ENCODE data around the gene RTKN2. TPM values are rescaled to one million over a fixed set of nuclear protein-coding genes. Genes with fewer than 3 reads are reported as not detected.

The RTKN2 gene
- total RNA-seq, 1 experiment from 2014 or later: 14.4 TPM

- no peak overlapping the region for H4K91ac ChIP-seq (ENCODE audit: insufficient read length, low read depth, low read length)
- Mint-ChIP-seq H3K9me3 (no peaks in the 10 kb centered on the region), H3K4me1 (peaks cover 6% of the 10 kb centered on the region in 2 experiments; a peak in 3 of 4 replicates), H3K27ac (no peak overlapping the region), H3K36me3 (ENCODE audit: insufficient read depth in 1 of 3, low read depth in 3 of 3) (peaks cover 0 to 10% (median 4%) of the 10 kb centered on the region in 3 experiments; a peak in 3 of 7 replicates), H3K4me3 (no peak overlapping the region), H3K27me3 (ENCODE audit: low read depth) (no peaks in the 10 kb centered on the region)
- no peaks in the 10 kb centered on the region for H3K27me3 ChIP-seq (ENCODE audit: insufficient read depth, low read length)
- no peaks in the 10 kb centered on the region for H3K23me2 ChIP-seq (ENCODE audit: insufficient read length, low read depth, low read length, poor library complexity, severe bottlenecking)
- no peak overlapping the region for H2BK15ac ChIP-seq (ENCODE audit: low read depth, low read length)
- no peak overlapping the region for H3K4ac ChIP-seq (ENCODE audit: low read depth, low read length)
- H2BK12ac ChIP-seq (ENCODE audit: insufficient read length, low read depth, low read length): no peak overlapping the region
- no peak overlapping the region for H2BK120ac ChIP-seq (ENCODE audit: low read depth, low read length, poor library complexity, severe bottlenecking)
- no peak overlapping the region for H3K23ac ChIP-seq (ENCODE audit: insufficient read length, low read depth, low read length)
- no peak overlapping the region for H3K27ac ChIP-seq (ENCODE audit: insufficient read length, low read depth, low read length)
- WGBS (ENCODE audit: extremely low coverage, insufficient read length, low lambda C conversion rate): no CpG with 5 or more reads among the region's 5 CpGs
- no peak overlapping the region for H3K18ac ChIP-seq (ENCODE audit: insufficient read length, low read depth, low read length)
- H3K14ac ChIP-seq (ENCODE audit: insufficient read depth, low read length): no peak overlapping the region
- no peak overlapping the region for H4K8ac ChIP-seq (replicated peaks; ENCODE audit: insufficient read length, low read depth, low read length)
- H3T11ph ChIP-seq (ENCODE audit: low read length): no peak overlapping the region
- no peak overlapping the region for H3K56ac ChIP-seq (ENCODE audit: insufficient read length, low read depth, low read length)
- no peak overlapping the region for H3K9ac ChIP-seq (ENCODE audit: extremely low read depth, insufficient read length, low read length)
- no peak overlapping the region for H4K5ac ChIP-seq (ENCODE audit: insufficient read length, low read depth, low read length)
- no peaks in the 10 kb centered on the region for H3K4me1 ChIP-seq (ENCODE audit: insufficient read depth, low read length)
- no peaks in the 10 kb centered on the region for H3K9me3 ChIP-seq (ENCODE audit: control insufficient read depth, low read depth, low read length)
- H3K79me2 ChIP-seq (ENCODE audit: insufficient read depth, low read length): no peaks in the 10 kb centered on the region
- H3K4me2 ChIP-seq (ENCODE audit: insufficient read depth, insufficient read length, low read length): no peak overlapping the region
- no peak overlapping the region for H2BK5ac ChIP-seq (ENCODE audit: insufficient read length, low read length)
- TF ChIP-seq CTCF (conservative IDR thresholded peaks at IDR 0.05): no peak
- no peak overlapping the region for H2BK20ac ChIP-seq (ENCODE audit: low read depth, low read length, poor library complexity, severe bottlenecking)
- no peak overlapping the region for H2AK5ac ChIP-seq (ENCODE audit: insufficient read length, low read length)
- H4K20me1 ChIP-seq (ENCODE audit: control insufficient read depth, insufficient read depth, insufficient read length): no peaks in the 10 kb centered on the region
- H2AFZ ChIP-seq (ENCODE audit: low read length): no peak overlapping the region
- DNase-seq: no peak
- H3K79me1 ChIP-seq (ENCODE audit: insufficient read depth, low read depth, low read length, poor library complexity, severe bottlenecking): no peaks in the 10 kb centered on the region
These were observed 28.6 kb downstream of the RTKN2 start for GRCh38 chr10:62239994-62240393.

All from H9 (cell line).